ENCODE measurements around the gene AQP5. TPM values are rescaled to one million over a fixed set of nuclear protein-coding genes. Genes with fewer than 3 reads are reported as not detected.
A peak's percentile ranks its signal among the peaks of the same experiment; 100 is the strongest.

Gene AQP5
- polyA plus RNA-seq, 3 donors: not detected

GRCh38 chr12:49964849-49965624 is 3.4 kb downstream of the AQP5 start:
- H4K20me1 ChIP-seq (ENCODE audit: insufficient read depth, low read length): no peaks in the 10 kb centered on the region
- H3K4me3 ChIP-seq (replicated peaks in 1 of 3; ENCODE audit: low read depth in 2 of 3, low read length in 3 of 3): no peak overlapping the region
- H3K9me3 ChIP-seq (replicated peaks in 1 of 2; ENCODE audit: control insufficient read depth in 1 of 2, insufficient read depth in 1 of 2, low read length in 2 of 2): peaks cover 0 to 11% of the 10 kb centered on the region in 2 donors
- H3K27ac Mint-ChIP-seq: no peak overlapping the region
- peak overlapping the region in 1 of 2 donors; percentile 56 for H3K4me3 Mint-ChIP-seq
- H3K9ac ChIP-seq (ENCODE audit: insufficient read depth, low read length, poor library complexity, severe bottlenecking): no peak overlapping the region
- H3K9me3 Mint-ChIP-seq: peaks cover 0 to 13% (median 7%) of the 10 kb centered on the region in 7 donors
- no peak for DNase-seq
- no peaks in the 10 kb centered on the region for H3K79me2 ChIP-seq (ENCODE audit: insufficient read depth, low read length)
- no peak overlapping the region for H2AFZ ChIP-seq (ENCODE audit: insufficient read depth, low read depth, low read length, poor library complexity, severe bottlenecking)
- H3K27ac ChIP-seq (ENCODE audit: low read depth in 1 of 2, low read length in 2 of 2): no peak overlapping the region
- peaks cover 0 to 5% of the 10 kb centered on the region in 2 donors for H3K36me3 Mint-ChIP-seq
- no peaks in the 10 kb centered on the region for H3K36me3 ChIP-seq (replicated peaks in 1 of 2; ENCODE audit: control insufficient read depth in 1 of 2, insufficient read depth in 2 of 2, low read length in 2 of 2)
- H3K4me1 ChIP-seq (ENCODE audit: control insufficient read depth in 1 of 2, insufficient read depth in 2 of 2, low read length in 2 of 2): peaks cover 19 to 33% of the 10 kb centered on the region in 2 donors
- H3K27me3 Mint-ChIP-seq (ENCODE audit: low read depth in 3 of 3): peaks cover 62 to 74% (median 65%) of the 10 kb centered on the region in 3 donors
- peaks cover 18 to 75% of the 10 kb centered on the region in 2 donors for H3K27me3 ChIP-seq (ENCODE audit: control insufficient read depth in 2 of 2, insufficient read depth in 2 of 2, low read length in 2 of 2)
- H3K4me2 ChIP-seq (replicated peaks; ENCODE audit: extremely low read depth, low read length, poor library complexity, severe bottlenecking): no peak overlapping the region
- peaks cover 18% of the 10 kb centered on the region for H3K4me1 Mint-ChIP-seq
- TF ChIP-seq CTCF (IDR thresholded peaks at IDR 0.05): no peak
- WGBS (ENCODE audit: insufficient coverage): 62% methylated on average over 8 of the region's 13 CpGs
- intact Hi-C loops (cut with micrococcal nuclease): loop anchor here (5.0 to 10.0 kb wide), 2 partner anchors 92 to 210 kb away; partner anchors contain the start of gene ASIC1 (in 1 of the 2)

GRCh38 chr12:49965836-49966235 is 4.2 kb downstream of the AQP5 start:
- H3K9ac ChIP-seq (ENCODE audit: insufficient read depth, low read length, poor library complexity, severe bottlenecking): no peak overlapping the region
- Mint-ChIP-seq H3K4me3 (peak overlapping the region in 1 of 2 donors; percentile 30), H3K27me3 (ENCODE audit: low read depth in 3 of 3) (peaks cover 54 to 66% (median 57%) of the 10 kb centered on the region in 3 donors), H3K27ac (no peak overlapping the region), H3K9me3 (peaks cover 0 to 7% (median 2%) of the 10 kb centered on the region in 7 donors), H3K4me1 (peaks cover 12% of the 10 kb centered on the region), H3K36me3 (no peaks in the 10 kb centered on the region)
- no peak overlapping the region for H3K4me3 ChIP-seq (replicated peaks in 1 of 3; ENCODE audit: low read depth in 2 of 3, low read length in 3 of 3)
- no peak overlapping the region for H3K4me2 ChIP-seq (replicated peaks; ENCODE audit: extremely low read depth, low read length, poor library complexity, severe bottlenecking)
- intact Hi-C loops (cut with micrococcal nuclease): loop anchor here (2.0 to 10.0 kb wide), 4 partner anchors 91 to 211 kb away; partner anchors contain the start of gene ASIC1 (in 2 of the 2)
- 68% methylated on average over 5 of the region's 6 CpGs for WGBS (ENCODE audit: insufficient coverage)
- H2AFZ ChIP-seq (ENCODE audit: insufficient read depth, low read depth, low read length, poor library complexity, severe bottlenecking): no peak overlapping the region
- H3K79me2 ChIP-seq (ENCODE audit: insufficient read depth, low read length): no peaks in the 10 kb centered on the region
- peaks cover 19 to 33% of the 10 kb centered on the region in 2 donors for H3K4me1 ChIP-seq (ENCODE audit: control insufficient read depth in 1 of 2, insufficient read depth in 2 of 2, low read length in 2 of 2)
- H3K9me3 ChIP-seq (replicated peaks in 1 of 2; ENCODE audit: control insufficient read depth in 1 of 2, insufficient read depth in 1 of 2, low read length in 2 of 2): peaks cover 0 to 4% of the 10 kb centered on the region in 2 donors
- TF ChIP-seq CTCF (IDR thresholded peaks at IDR 0.05): no peak
- DNase-seq: no peak
- H4K20me1 ChIP-seq (ENCODE audit: insufficient read depth, low read length): no peaks in the 10 kb centered on the region
- peaks cover 10 to 73% of the 10 kb centered on the region in 2 donors for H3K27me3 ChIP-seq (ENCODE audit: control insufficient read depth in 2 of 2, insufficient read depth in 2 of 2, low read length in 2 of 2)
- no peak overlapping the region for H3K27ac ChIP-seq (ENCODE audit: low read depth in 1 of 2, low read length in 2 of 2)
- H3K36me3 ChIP-seq (replicated peaks in 1 of 2; ENCODE audit: control insufficient read depth in 1 of 2, insufficient read depth in 2 of 2, low read length in 2 of 2): no peaks in the 10 kb centered on the region

Measured in CD14-positive monocyte (primary cell).